A549 (cell line): Measurements from ENCODE around the gene OXSM. TPM values are rescaled to one million over a fixed set of nuclear protein-coding genes. Genes with fewer than 3 reads are reported as not detected.

Experiments
- ATAC-seq, 2 experiments: fragments of 200-7000 bp in 1 of 2; fragments of >200 bp in 1 of 2; cut with Nextera tagmentation in 1 of 2; cut with Tn5 transposase in 1 of 2; 3 replicates each; pipeline versions ENCODE4 v1.8.0 to v1.9.1; 2018 to 2020; ENCODE audit warnings: mild to moderate bottlenecking in 1 of 2, moderate library complexity in 1 of 2
- CTCF ChIA-PET: fragments of 300-600 bp; sonication (Branson Sonifier 250); formaldehyde crosslinking; extraction: SDS; loops from one replicate; lab custom pipeline; 2021; ENCODE audit warnings: antibody characterized with exemption, inconsistent platforms; lab: Yijun Ruan, JAX
- POLR2A ChIA-PET: fragments of 350-600 bp; formaldehyde crosslinking; extraction: SDS; loops from one replicate; lab custom pipeline; 2021; ENCODE audit warnings: antibody characterized with exemption, inconsistent platforms; lab: Yijun Ruan, JAX
- DNase-seq, 2 experiments: peaks; one replicate each; pipeline versions ENCODE4 v3.0.0 to v3.0.0-alpha.2; 2011 to 2016; ENCODE audit warnings: low read depth in 1 of 2, low spot score in 1 of 2
- FAIRE-seq: peaks from 2 replicates; lab custom pipeline; 2011; peaks lifted over from hg19 to GRCh38; lab: Jason Lieb, UNC
- H3K27ac ChIP-seq, 2 experiments: fragments of >200 bp; sonication (Bioruptor Twin); formaldehyde crosslinking; 3 replicates each; pipeline ENCODE4 v1.5.1; 2016 to 2017
- H3K4me1 ChIP-seq: fragments of >200 bp; sonication (Bioruptor Twin); formaldehyde crosslinking; 3 replicates; pipeline ENCODE4 v1.6.1; 2016
- H3K4me2 ChIP-seq: fragments of >200 bp; sonication (Bioruptor Twin); formaldehyde crosslinking; 3 replicates; pipeline ENCODE4 v1.6.1; 2016
- H3K4me3 ChIP-seq: fragments of >200 bp; sonication (Bioruptor Twin); formaldehyde crosslinking; 3 replicates; pipeline ENCODE4 v1.5.1; 2016
- H3K9me3 ChIP-seq: fragments of >200 bp; sonication (Bioruptor Twin); formaldehyde crosslinking; 3 replicates; pipeline ENCODE4 v1.6.1; 2016
- CHD2 ChIP-seq: fragments of 150-350 bp; IDR thresholded peaks from 2 replicates; pipeline ENCODE4 v1.6.1; 2014; ENCODE audit warnings: low read length; ENCODE audit not compliant: partially characterized antibody
- CHD4 ChIP-seq: fragments of 200-600 bp; sonication (generic); IDR thresholded peaks from 2 replicates; pipeline ENCODE4 v1.6.1; 2016; ENCODE audit warnings: antibody characterized with exemption, mild to moderate bottlenecking, borderline replicate concordance
- FOXS1 ChIP-seq: fragments of 250-450 bp; sonication (Bioruptor Pico); IDR thresholded peaks from 2 replicates; pipeline ENCODE4 v1.5.0; 2020; ENCODE audit warnings: mild to moderate bottlenecking, moderate library complexity
- GATA3 ChIP-seq: IDR thresholded peaks from 2 replicates; pipeline ENCODE4 v1.6.1; 2012; ENCODE audit warnings: borderline replicate concordance
- HDAC2 ChIP-seq: fragments of 200-600 bp; sonication (generic); IDR thresholded peaks from 2 replicates; pipeline ENCODE4 v1.6.1; 2016
- HOXB13 ChIP-seq: fragments of 250-450 bp; sonication (Bioruptor Pico); IDR thresholded peaks from 2 replicates; pipeline ENCODE4 v1.5.0; 2020; ENCODE audit warnings: low read depth, mild to moderate bottlenecking, moderate library complexity
- HOXB5 ChIP-seq: fragments of 250-450 bp; sonication (Bioruptor Pico); IDR thresholded peaks from 2 replicates; pipeline ENCODE4 v1.5.0; 2020; ENCODE audit warnings: mild to moderate bottlenecking, moderate library complexity
- JUN ChIP-seq, 2 experiments: fragments of >200 bp; sonication (Bioruptor Twin); formaldehyde crosslinking; IDR thresholded peaks; 2 replicates in 1 of 2; 3 replicates in 1 of 2; pipeline ENCODE4 v1.6.1; 2016 to 2017
- KDM1A ChIP-seq: fragments of 200-600 bp; sonication (generic); IDR thresholded peaks from 2 replicates; pipeline ENCODE4 v1.6.1; 2016; ENCODE audit warnings: low read depth, mild to moderate bottlenecking
- MAFK ChIP-seq: fragments of 450-650 bp; IDR thresholded peaks from 2 replicates; pipeline ENCODE4 v1.6.1; 2014; ENCODE audit not compliant: partially characterized antibody
- NFE2L2 ChIP-seq: fragments of 150-350 bp; conservative IDR thresholded peaks from 2 replicates; pipeline ENCODE4 v1.6.1; 2014; ENCODE audit warnings: low read length
- NPAS2 ChIP-seq: fragments of 250-450 bp; sonication (Bioruptor Pico); IDR thresholded peaks from 2 replicates; pipeline ENCODE4 v1.8.0; 2022; ENCODE audit warnings: mild to moderate bottlenecking, moderate library complexity, borderline replicate concordance
- NR3C1 ChIP-seq: fragments of >200 bp; sonication (Bioruptor Twin); formaldehyde crosslinking; IDR thresholded peaks from 3 replicates; pipeline ENCODE4 v1.6.1; 2017
- POLR2AphosphoS2 ChIP-seq: conservative IDR thresholded peaks from 2 replicates; pipeline ENCODE4 v1.6.1; 2012; ENCODE audit warnings: low read length, improper control_type of control experiment, inconsistent platforms
- RAD21 ChIP-seq, 2 experiments: fragments of >200 bp in 1 of 2; sonication (Bioruptor Twin) in 1 of 2; formaldehyde crosslinking in 1 of 2; IDR thresholded peaks in 1 of 2; conservative IDR thresholded peaks in 1 of 2; 2 replicates in 1 of 2; 3 replicates in 1 of 2; pipeline ENCODE4 v1.6.1; 2012 to 2018; ENCODE audit warnings: inconsistent platforms in 1 of 2
- RCOR1 ChIP-seq: fragments of 150-350 bp; IDR thresholded peaks from 2 replicates; pipeline ENCODE4 v1.6.1; 2014; ENCODE audit warnings: antibody characterized with exemption, low read length, low read depth
- RFX5 ChIP-seq: fragments of 450-650 bp; IDR thresholded peaks from 2 replicates; pipeline ENCODE4 v1.7.1; 2014; ENCODE audit warnings: antibody characterized with exemption, mild to moderate bottlenecking, moderate library complexity
- SMC3 ChIP-seq: fragments of >200 bp; sonication (Bioruptor Twin); formaldehyde crosslinking; IDR thresholded peaks from 3 replicates; pipeline ENCODE4 v1.6.1; 2018; ENCODE audit warnings: inconsistent platforms
- TFCP2L1 ChIP-seq: fragments of 250-450 bp; sonication (Bioruptor Pico); IDR thresholded peaks from 2 replicates; pipeline ENCODE4 v1.5.0; 2021; ENCODE audit warnings: mild to moderate bottlenecking
- ZC3H11A ChIP-seq: fragments of 450-650 bp; IDR thresholded peaks from 2 replicates; pipeline ENCODE4 v1.6.1; 2014; ENCODE audit warnings: antibody characterized with exemption, mild to moderate bottlenecking
- ZSCAN20 ChIP-seq: fragments of 250-450 bp; sonication (Bioruptor Pico); IDR thresholded peaks from 2 replicates; pipeline ENCODE4 v1.8.0; 2022; ENCODE audit warnings: mild to moderate bottlenecking, moderate library complexity
- WGBS: methylation state at CpG from one replicate; pipeline ENCODE4 v1.1.6; 2017; ENCODE audit errors: missing lambda C conversion rate; 5-methylcytosine and 5-hydroxymethylcytosine counted together
- polyA plus RNA-seq, 4 experiments: library from polyadenylated mRNA; depleted of rRNA in 3 of 4; stranded (reverse); fragments of >200 nt; fragmentation: RNase III in 1 of 4; extraction: RNeasy Plus Mini Kit Qiagen cat#74134 plus additional on column Dnase treatment in 1 of 4; gene quantifications; 2 replicates in 3 of 4; 3 replicates in 1 of 4; pipeline ENCODE4 v1.2.3, GENCODE V29; 2011 to 2017
- TF ChIP-seq, protein P1 (sequence below): fragments of 450-650 bp; IDR thresholded peaks from 2 replicates; pipeline ENCODE4 v1.6.1; 2014; ENCODE audit warnings: antibody characterized with exemption
- TF ChIP-seq, protein P2 (sequence below): IDR thresholded peaks from 2 replicates; pipeline ENCODE4 v1.6.1; 2012
- TF ChIP-seq, protein P3 (sequence below): IDR thresholded peaks from 2 replicates; pipeline ENCODE4 v1.6.1; 2012
- TF ChIP-seq, protein P4 (sequence below): fragments of 150-350 bp; IDR thresholded peaks from 2 replicates; pipeline ENCODE4 v1.6.1; 2014; ENCODE audit warnings: low read depth, mild to moderate bottlenecking, low read length
- TF ChIP-seq, protein P5 (sequence below): fragments of >200 bp; sonication (Bioruptor Twin); formaldehyde crosslinking; IDR thresholded peaks from 3 replicates; pipeline ENCODE4 v1.6.1; 2016

Gene OXSM
- polyA plus RNA-seq, 2 of the 4 experiments (the other 2 are of a cell fraction), result 19.1 to 43.9 TPM

DNA sequence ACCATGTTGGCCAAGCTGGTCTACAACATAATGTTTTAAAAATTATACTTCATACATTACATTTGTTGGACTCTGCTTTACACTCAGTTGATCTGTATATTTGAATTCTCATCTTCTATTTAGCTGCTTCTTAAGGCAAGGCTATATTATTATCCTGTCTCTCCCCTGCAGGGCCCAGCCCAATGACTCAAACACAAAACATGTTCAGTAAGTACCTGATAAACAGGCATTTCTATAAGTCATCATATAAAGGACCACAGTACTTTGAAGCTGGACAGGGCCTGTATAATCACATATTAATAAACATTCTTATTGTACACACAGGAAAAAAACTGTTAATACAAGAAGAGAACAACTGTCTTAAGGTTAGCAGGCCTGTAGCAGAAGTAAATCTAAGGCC, 42.9 kb upstream of the OXSM start:
- 0 out of 3 replicates have a peak, but pooled peaks cover 3% of the 10 kb centered on the region for H3K4me1 ChIP-seq
- ChIA-PET POLR2A (no interaction called here), CTCF (interaction anchor here (1.3 kb wide), 1 partner anchor 11 kb away, joined by 3 read pairs; no protein-coding TSS in a partner anchor)
- no peak for ATAC-seq
- TF ChIP-seq, protein P1, sequence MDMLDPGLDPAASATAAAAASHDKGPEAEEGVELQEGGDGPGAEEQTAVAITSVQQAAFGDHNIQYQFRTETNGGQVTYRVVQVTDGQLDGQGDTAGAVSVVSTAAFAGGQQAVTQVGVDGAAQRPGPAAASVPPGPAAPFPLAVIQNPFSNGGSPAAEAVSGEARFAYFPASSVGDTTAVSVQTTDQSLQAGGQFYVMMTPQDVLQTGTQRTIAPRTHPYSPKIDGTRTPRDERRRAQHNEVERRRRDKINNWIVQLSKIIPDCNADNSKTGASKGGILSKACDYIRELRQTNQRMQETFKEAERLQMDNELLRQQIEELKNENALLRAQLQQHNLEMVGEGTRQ, result no peak
- TF ChIP-seq CHD2, result no peak
- TF ChIP-seq NR3C1, result no peak
- TF ChIP-seq HDAC2, result no peak
- no peak for TF ChIP-seq MAFK
- TF ChIP-seq ZC3H11A, result no peak
- TF ChIP-seq FOXS1, result no peak
- no peak for TF ChIP-seq CHD4
- TF ChIP-seq, protein P2, sequence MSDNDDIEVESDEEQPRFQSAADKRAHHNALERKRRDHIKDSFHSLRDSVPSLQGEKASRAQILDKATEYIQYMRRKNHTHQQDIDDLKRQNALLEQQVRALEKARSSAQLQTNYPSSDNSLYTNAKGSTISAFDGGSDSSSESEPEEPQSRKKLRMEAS, result no peak
- no peak overlapping the region for H3K27ac ChIP-seq
- FAIRE-seq, result no peak
- no peak overlapping the region for H3K4me2 ChIP-seq
- no peak for DNase-seq
- no peak overlapping the region for H3K4me3 ChIP-seq
- no peaks in the 10 kb centered on the region for H3K9me3 ChIP-seq

DNA sequence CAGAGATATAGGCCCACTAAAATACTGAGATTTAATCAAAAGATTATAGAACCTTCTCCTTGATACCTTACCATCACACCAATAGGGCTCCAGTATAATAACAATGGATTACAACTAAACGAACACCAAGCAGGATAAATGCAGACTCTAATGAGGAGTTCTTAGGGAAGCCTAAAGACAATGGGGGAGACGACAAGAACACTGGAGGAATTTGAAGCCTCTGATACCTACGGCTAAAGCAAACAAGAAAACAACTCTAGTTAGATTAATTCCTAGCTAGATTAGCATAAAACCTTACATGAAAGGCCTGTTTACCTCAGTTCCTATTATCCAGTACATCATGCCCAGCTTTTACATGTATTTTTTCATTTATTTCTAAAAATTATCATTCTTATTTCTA, 41.7 kb upstream of the OXSM start:
- no peak overlapping the region for H3K4me2 ChIP-seq
- POLR2A ChIA-PET, result no interaction called here
- ATAC-seq (no peak), FAIRE-seq (no peak), DNase-seq (no peak)
- CTCF ChIA-PET, result interaction anchor here (0.7 to 1.3 kb wide), 2 partner anchors 10 to 101 kb away, joined by 3 read pairs; no protein-coding TSS in a partner anchor
- H3K27ac ChIP-seq, result no peak overlapping the region
- H3K4me3 ChIP-seq, result no peak overlapping the region
- WGBS, result 84% methylated on average over 3 of the region's 3 CpGs
- no peaks in the 10 kb centered on the region for H3K9me3 ChIP-seq
- H3K4me1 ChIP-seq, result peaks cover 9% of the 10 kb centered on the region; the same call in 2 of the 3 replicates
- TF ChIP-seq ZSCAN20 (CRISPR knock-in tag) (no peak), JUN (IDR thresholded peaks at IDR 0.05) (no peak), NFE2L2 (no peak), HOXB5 (CRISPR knock-in tag) (no peak), KDM1A (no peak), TFCP2L1 (CRISPR knock-in tag) (no peak), RCOR1 (no peak), POLR2AphosphoS2 (no peak), SMC3 (no peak), HOXB13 (CRISPR knock-in tag) (no peak)
- TF ChIP-seq, protein P3, sequence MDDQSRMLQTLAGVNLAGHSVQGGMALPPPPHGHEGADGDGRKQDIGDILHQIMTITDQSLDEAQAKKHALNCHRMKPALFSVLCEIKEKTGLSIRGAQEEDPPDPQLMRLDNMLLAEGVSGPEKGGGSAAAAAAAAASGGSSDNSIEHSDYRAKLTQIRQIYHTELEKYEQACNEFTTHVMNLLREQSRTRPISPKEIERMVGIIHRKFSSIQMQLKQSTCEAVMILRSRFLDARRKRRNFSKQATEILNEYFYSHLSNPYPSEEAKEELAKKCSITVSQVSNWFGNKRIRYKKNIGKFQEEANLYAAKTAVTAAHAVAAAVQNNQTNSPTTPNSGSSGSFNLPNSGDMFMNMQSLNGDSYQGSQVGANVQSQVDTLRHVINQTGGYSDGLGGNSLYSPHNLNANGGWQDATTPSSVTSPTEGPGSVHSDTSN, result no peak
- TF ChIP-seq, protein P1, result no peak
- TF ChIP-seq, protein P4, sequence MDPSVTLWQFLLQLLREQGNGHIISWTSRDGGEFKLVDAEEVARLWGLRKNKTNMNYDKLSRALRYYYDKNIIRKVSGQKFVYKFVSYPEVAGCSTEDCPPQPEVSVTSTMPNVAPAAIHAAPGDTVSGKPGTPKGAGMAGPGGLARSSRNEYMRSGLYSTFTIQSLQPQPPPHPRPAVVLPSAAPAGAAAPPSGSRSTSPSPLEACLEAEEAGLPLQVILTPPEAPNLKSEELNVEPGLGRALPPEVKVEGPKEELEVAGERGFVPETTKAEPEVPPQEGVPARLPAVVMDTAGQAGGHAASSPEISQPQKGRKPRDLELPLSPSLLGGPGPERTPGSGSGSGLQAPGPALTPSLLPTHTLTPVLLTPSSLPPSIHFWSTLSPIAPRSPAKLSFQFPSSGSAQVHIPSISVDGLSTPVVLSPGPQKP, result no peak

DNA sequence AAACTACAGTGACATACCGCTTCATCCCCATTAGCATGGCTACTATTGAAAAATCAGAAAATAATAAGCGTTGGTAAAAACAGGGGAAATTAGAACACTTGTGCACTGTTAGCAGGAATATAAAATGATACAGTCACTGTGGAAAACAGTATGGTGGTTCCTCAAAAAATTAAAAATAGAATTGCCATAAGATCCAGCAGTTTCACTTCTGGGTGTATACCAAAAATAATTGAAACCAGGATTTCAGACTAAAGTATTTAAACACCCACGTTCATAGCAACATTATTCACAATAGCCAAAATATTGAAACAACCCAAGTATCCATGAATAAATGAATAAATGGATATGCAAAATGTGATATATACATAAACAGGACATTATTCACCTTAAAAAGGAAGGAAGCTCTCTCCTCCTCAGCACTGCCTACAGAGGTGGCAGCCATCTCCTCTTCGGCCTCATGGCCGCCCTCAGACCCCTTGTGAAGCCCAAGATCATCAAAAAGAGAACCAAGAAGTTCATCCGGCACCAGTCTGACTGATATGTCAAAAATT, 40.8 kb upstream of the OXSM start:
- TF ChIP-seq GATA3, result no peak
- TF ChIP-seq NPAS2 (CRISPR knock-in tag), result no peak
- TF ChIP-seq RFX5, result no peak
- TF ChIP-seq RAD21 (conservative IDR thresholded peaks at IDR 0.05 in 1 of 2, IDR thresholded peaks at IDR 0.05 in 1 of 2), result no peak
- TF ChIP-seq, protein P5, sequence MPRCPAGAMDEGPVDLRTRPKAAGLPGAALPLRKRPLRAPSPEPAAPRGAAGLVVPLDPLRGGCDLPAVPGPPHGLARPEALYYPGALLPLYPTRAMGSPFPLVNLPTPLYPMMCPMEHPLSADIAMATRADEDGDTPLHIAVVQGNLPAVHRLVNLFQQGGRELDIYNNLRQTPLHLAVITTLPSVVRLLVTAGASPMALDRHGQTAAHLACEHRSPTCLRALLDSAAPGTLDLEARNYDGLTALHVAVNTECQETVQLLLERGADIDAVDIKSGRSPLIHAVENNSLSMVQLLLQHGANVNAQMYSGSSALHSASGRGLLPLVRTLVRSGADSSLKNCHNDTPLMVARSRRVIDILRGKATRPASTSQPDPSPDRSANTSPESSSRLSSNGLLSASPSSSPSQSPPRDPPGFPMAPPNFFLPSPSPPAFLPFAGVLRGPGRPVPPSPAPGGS, result no peak
- H3K9me3 ChIP-seq, result no peaks in the 10 kb centered on the region
- FAIRE-seq, result no peak
- CTCF ChIA-PET, result no interaction called here
- H3K4me1 ChIP-seq, result peaks cover 9% of the 10 kb centered on the region; the same call in 2 of the 3 replicates
- no peak overlapping the region for H3K4me3 ChIP-seq
- no peak overlapping the region for H3K4me2 ChIP-seq
- no peak overlapping the region for H3K27ac ChIP-seq
- POLR2A ChIA-PET, result no interaction called here
- no peak for DNase-seq
- 88% methylated on average over 6 of the region's 6 CpGs for WGBS
- no peak for ATAC-seq
